ENCODE data around the gene SPATA31E1.

DNA sequence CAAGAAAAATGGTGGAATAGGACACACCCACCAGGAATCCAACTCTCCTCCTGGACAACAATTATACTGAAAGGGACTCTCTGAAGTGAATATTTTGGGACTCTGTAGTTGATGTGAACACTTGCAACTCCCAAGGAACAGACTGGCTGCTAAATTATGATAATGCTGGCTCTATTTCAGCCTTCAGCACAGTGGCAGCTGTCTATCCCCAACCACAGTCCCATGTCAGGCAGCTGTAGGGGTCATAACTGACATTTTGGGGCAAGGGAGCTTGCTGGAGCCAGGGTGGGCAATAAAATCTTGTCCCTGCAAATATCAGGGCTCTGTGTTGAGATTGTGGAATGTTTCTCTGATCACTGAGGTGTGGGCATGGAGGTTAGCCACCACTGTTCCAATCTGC is 14.2 kb downstream of the SPATA31E1 start:
- TF ChIP-seq, protein P1, sequence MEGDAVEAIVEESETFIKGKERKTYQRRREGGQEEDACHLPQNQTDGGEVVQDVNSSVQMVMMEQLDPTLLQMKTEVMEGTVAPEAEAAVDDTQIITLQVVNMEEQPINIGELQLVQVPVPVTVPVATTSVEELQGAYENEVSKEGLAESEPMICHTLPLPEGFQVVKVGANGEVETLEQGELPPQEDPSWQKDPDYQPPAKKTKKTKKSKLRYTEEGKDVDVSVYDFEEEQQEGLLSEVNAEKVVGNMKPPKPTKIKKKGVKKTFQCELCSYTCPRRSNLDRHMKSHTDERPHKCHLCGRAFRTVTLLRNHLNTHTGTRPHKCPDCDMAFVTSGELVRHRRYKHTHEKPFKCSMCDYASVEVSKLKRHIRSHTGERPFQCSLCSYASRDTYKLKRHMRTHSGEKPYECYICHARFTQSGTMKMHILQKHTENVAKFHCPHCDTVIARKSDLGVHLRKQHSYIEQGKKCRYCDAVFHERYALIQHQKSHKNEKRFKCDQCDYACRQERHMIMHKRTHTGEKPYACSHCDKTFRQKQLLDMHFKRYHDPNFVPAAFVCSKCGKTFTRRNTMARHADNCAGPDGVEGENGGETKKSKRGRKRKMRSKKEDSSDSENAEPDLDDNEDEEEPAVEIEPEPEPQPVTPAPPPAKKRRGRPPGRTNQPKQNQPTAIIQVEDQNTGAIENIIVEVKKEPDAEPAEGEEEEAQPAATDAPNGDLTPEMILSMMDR (IDR thresholded peaks at IDR 0.05): no peak
- no peak for TF ChIP-seq POLR2A (IDR thresholded peaks at IDR 0.05)

All from adrenal gland (tissue), 5 donors.